NAMALWA (cell line): ENCODE measurements around the gene HDAC4.

Experiments
- DNase-seq: peaks from one replicate; pipeline ENCODE4 v3.0.0-alpha.2; 2015; ENCODE audit warnings: low spot score

Gene HDAC4

GRCh38 chr2:239200646-239201530 lies 199.9 kb downstream of the HDAC4 start:
- no peak for DNase-seq

GRCh38 chr2:239199041-239199768 lies 201.6 kb downstream of the HDAC4 start:
- no peak for DNase-seq

- no peak for DNase-seq
Observed at GRCh38 chr2:239198221-239198620, 202.6 kb downstream of the HDAC4 start.

- DNase-seq: no peak
Observed at GRCh38 chr2:239197146-239197545, 203.7 kb downstream of the HDAC4 start.

GRCh38 chr2:239196474-239197021 lies 204.3 kb downstream of the HDAC4 start:
- DNase-seq: no peak

- no peak for DNase-seq
Observed at GRCh38 chr2:239195992-239196391, 204.8 kb downstream of the HDAC4 start.

- DNase-seq: no peak
Observed at GRCh38 chr2:239195318-239195871, 205.4 kb downstream of the HDAC4 start.

GRCh38 chr2:239194731-239195317 lies 206.0 kb downstream of the HDAC4 start:
- no peak for DNase-seq

GRCh38 chr2:239193925-239194677 lies 206.7 kb downstream of the HDAC4 start:
- no peak for DNase-seq

- DNase-seq: no peak
Observed at GRCh38 chr2:239193401-239193811, 207.4 kb downstream of the HDAC4 start.

GRCh38 chr2:239192975-239193374 lies 207.8 kb downstream of the HDAC4 start:
- no peak for DNase-seq

- DNase-seq: no peak
Observed at GRCh38 chr2:239192456-239192855, 208.4 kb downstream of the HDAC4 start.

GRCh38 chr2:239190921-239191885 lies 209.6 kb downstream of the HDAC4 start:
- DNase-seq: no peak

GRCh38 chr2:239190361-239190760 lies 210.5 kb downstream of the HDAC4 start:
- no peak for DNase-seq

- DNase-seq: no peak
Observed at GRCh38 chr2:239189711-239190131, 211.1 kb downstream of the HDAC4 start.

GRCh38 chr2:239188536-239188935 lies 212.3 kb downstream of the HDAC4 start:
- no peak for DNase-seq

- DNase-seq: no peak
Observed at GRCh38 chr2:239187464-239188253, 213.2 kb downstream of the HDAC4 start.

- DNase-seq: no peak
Observed at GRCh38 chr2:239186516-239187357, 214.1 kb downstream of the HDAC4 start.
